SU-DHL-6 (cell line): ENCODE measurements around the gene NUP42.
"Not testable (repeated sequence)": the region's sequence is repeated elsewhere in the genome, so short reads cannot be mapped to it uniquely, and the experiment has no call there.

ENCODE experiments used
- H2AFZ ChIP-seq: fragments of 200-600 bp; sonication (generic); 2 replicates; pipeline ENCODE4 v1.6.1; 2014; ENCODE audit warnings: low read depth, mild to moderate bottlenecking, moderate library complexity, mixed read lengths, antibody characterized with exemption, low read length; ENCODE audit not compliant: severe bottlenecking
- H3F3A ChIP-seq: fragments of 200-600 bp; shearing (Covaris generic); 2 replicates; pipeline ENCODE4 v1.6.0; 2016; ENCODE audit warnings: antibody characterized with exemption, mild to moderate bottlenecking; ENCODE audit not compliant: insufficient read depth
- H3K27ac ChIP-seq: fragments of 200-600 bp; sonication (generic); 2 replicates; pipeline ENCODE4 v1.5.1; 2016; ENCODE audit warnings: low read depth, mild to moderate bottlenecking, low read length, moderate library complexity, mixed read lengths
- H3K27me3 ChIP-seq: fragments of 200-600 bp; sonication (generic), shearing (Covaris generic); 2 replicates; pipeline ENCODE4 v1.6.0; 2014; ENCODE audit warnings: mild to moderate bottlenecking, low read length
- H3K36me3 ChIP-seq: fragments of 200-600 bp; sonication (generic); 2 replicates; pipeline ENCODE4 v1.6.1; 2014; ENCODE audit warnings: mild to moderate bottlenecking, low read length, mixed read lengths
- H3K4me2 ChIP-seq: fragments of 300-600, 200-600 bp; shearing (Covaris generic), sonication (generic); 2 replicates; pipeline ENCODE4 v1.6.0; 2014; ENCODE audit warnings: low read length, low read depth, mild to moderate bottlenecking; ENCODE audit not compliant: poor library complexity, severe bottlenecking
- H3K4me3 ChIP-seq: fragments of 200-600 bp; sonication (generic); 2 replicates; pipeline ENCODE4 v1.5.1; 2014; ENCODE audit warnings: antibody characterized with exemption, low read length, mild to moderate bottlenecking, mixed read lengths; ENCODE audit not compliant: insufficient read depth, poor library complexity, severe bottlenecking
- H3K79me2 ChIP-seq: fragments of 200-600 bp; sonication (generic); 2 replicates; pipeline ENCODE4 v1.6.1; 2014; ENCODE audit warnings: mild to moderate bottlenecking, low read length, moderate library complexity; ENCODE audit not compliant: insufficient read depth
- H3K9ac ChIP-seq: fragments of 200-600 bp; sonication (generic); 2 replicates; pipeline ENCODE4 v1.7.0; 2014; ENCODE audit warnings: mild to moderate bottlenecking, low read length
- H3K9me2 ChIP-seq: fragments of 200-600 bp; sonication (generic); replicated peaks from 2 replicates; pipeline ENCODE4 v1.6.1; 2014; ENCODE audit warnings: low read length; ENCODE audit not compliant: insufficient read depth
- H3K9me3 ChIP-seq: fragments of 200-600 bp; sonication (generic); 2 replicates; pipeline ENCODE4 v1.6.1; 2014; ENCODE audit warnings: low read length, mixed read lengths; ENCODE audit not compliant: insufficient read depth
- H4K20me1 ChIP-seq: fragments of 200-600 bp; sonication (generic); 2 replicates; pipeline ENCODE4 v1.6.1; 2014; ENCODE audit warnings: low read depth, mild to moderate bottlenecking, antibody characterized with exemption, low read length, moderate library complexity, mixed read lengths
- EZH2phosphoT487 ChIP-seq: fragments of 200-600 bp; sonication (generic), shearing (Covaris generic); conservative IDR thresholded peaks from 2 replicates; pipeline ENCODE4 v1.6.1; 2018; ENCODE audit warnings: mild to moderate bottlenecking, antibody characterized with exemption, low read length, moderate library complexity, mixed read lengths
- TF ChIP-seq, protein P1 (sequence below): fragments of 200-600 bp; sonication (generic); IDR thresholded peaks from one replicate; pipeline ENCODE4 v1.5.1; 2017; ENCODE audit warnings: antibody characterized with exemption, mild to moderate bottlenecking, low read length, moderate library complexity; ENCODE audit not compliant: insufficient read depth, poor library complexity, severe bottlenecking

Gene NUP42

GRCh38 chr7:23220690-23221305 is 39.0 kb downstream of the NUP42 start:
- no peaks in the 10 kb centered on the region for H3F3A ChIP-seq
- H3K79me2 ChIP-seq = no peaks in the 10 kb centered on the region
- H3K36me3 ChIP-seq = no peaks in the 10 kb centered on the region
- H2AFZ ChIP-seq = no peak overlapping the region
- no peak overlapping the region for H3K4me2 ChIP-seq
- H3K9ac ChIP-seq = no peak overlapping the region
- H3K27me3 ChIP-seq = no peaks in the 10 kb centered on the region
- TF ChIP-seq, protein P1, sequence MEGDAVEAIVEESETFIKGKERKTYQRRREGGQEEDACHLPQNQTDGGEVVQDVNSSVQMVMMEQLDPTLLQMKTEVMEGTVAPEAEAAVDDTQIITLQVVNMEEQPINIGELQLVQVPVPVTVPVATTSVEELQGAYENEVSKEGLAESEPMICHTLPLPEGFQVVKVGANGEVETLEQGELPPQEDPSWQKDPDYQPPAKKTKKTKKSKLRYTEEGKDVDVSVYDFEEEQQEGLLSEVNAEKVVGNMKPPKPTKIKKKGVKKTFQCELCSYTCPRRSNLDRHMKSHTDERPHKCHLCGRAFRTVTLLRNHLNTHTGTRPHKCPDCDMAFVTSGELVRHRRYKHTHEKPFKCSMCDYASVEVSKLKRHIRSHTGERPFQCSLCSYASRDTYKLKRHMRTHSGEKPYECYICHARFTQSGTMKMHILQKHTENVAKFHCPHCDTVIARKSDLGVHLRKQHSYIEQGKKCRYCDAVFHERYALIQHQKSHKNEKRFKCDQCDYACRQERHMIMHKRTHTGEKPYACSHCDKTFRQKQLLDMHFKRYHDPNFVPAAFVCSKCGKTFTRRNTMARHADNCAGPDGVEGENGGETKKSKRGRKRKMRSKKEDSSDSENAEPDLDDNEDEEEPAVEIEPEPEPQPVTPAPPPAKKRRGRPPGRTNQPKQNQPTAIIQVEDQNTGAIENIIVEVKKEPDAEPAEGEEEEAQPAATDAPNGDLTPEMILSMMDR = no peak
- TF ChIP-seq EZH2phosphoT487 = no peak
- no peaks in the 10 kb centered on the region for H3K9me2 ChIP-seq
- no peaks in the 10 kb centered on the region for H3K9me3 ChIP-seq
- H3K4me3 ChIP-seq = no peak overlapping the region
- H3K27ac ChIP-seq = no peak overlapping the region
- H4K20me1 ChIP-seq = no peaks in the 10 kb centered on the region

GRCh38 chr7:23222439-23223030 is 40.7 kb downstream of the NUP42 start:
- no peaks in the 10 kb centered on the region for H3F3A ChIP-seq
- H3K27ac ChIP-seq = no peak overlapping the region
- H3K9me3 ChIP-seq = no peaks in the 10 kb centered on the region
- no peak overlapping the region for H3K4me3 ChIP-seq
- no peak overlapping the region for H2AFZ ChIP-seq
- H3K4me2 ChIP-seq = no peak overlapping the region
- no peaks in the 10 kb centered on the region for H3K36me3 ChIP-seq
- no peak overlapping the region for H3K9ac ChIP-seq
- no peaks in the 10 kb centered on the region for H4K20me1 ChIP-seq
- H3K79me2 ChIP-seq = no peaks in the 10 kb centered on the region
- H3K9me2 ChIP-seq = no peaks in the 10 kb centered on the region
- TF ChIP-seq EZH2phosphoT487 = no peak
- TF ChIP-seq, protein P1 = no peak
- no peaks in the 10 kb centered on the region for H3K27me3 ChIP-seq

GRCh38 chr7:23224364-23224763 is 42.5 kb downstream of the NUP42 start:
- not testable (repeated sequence) for H3K9me3 ChIP-seq, H3K9me2 ChIP-seq

GRCh38 chr7:23226844-23227450 is 45.1 kb downstream of the NUP42 start:
- Histone ChIP-seq H4K20me1 (no peaks in the 10 kb centered on the region), H3K9ac (no peak overlapping the region), H3K79me2 (no peaks in the 10 kb centered on the region), H3K27me3 (no peaks in the 10 kb centered on the region), H3K9me2 (no peaks in the 10 kb centered on the region), H3K36me3 (no peaks in the 10 kb centered on the region), H3F3A (no peaks in the 10 kb centered on the region), H2AFZ (no peak overlapping the region), H3K27ac (no peak overlapping the region), H3K9me3 (no peaks in the 10 kb centered on the region), H3K4me2 (no peak overlapping the region), H3K4me3 (no peak overlapping the region)
- TF ChIP-seq EZH2phosphoT487 = no peak
- TF ChIP-seq, protein P1 = no peak

More at GRCh38 chr7:23224364-23224763, 42.5 kb downstream of the NUP42 start:
- not testable (repeated sequence) for H3K79me2 ChIP-seq, H3K27me3 ChIP-seq, H3F3A ChIP-seq, H3K27ac ChIP-seq, H2AFZ ChIP-seq, H3K4me3 ChIP-seq, H3K36me3 ChIP-seq, H4K20me1 ChIP-seq, H3K4me2 ChIP-seq, H3K9ac ChIP-seq
